Natural killer cell (primary cell): ENCODE measurements around the gene AUTS2. TPM values are rescaled to one million over a fixed set of nuclear protein-coding genes. Genes with fewer than 3 reads are reported as not detected.
A peak's percentile ranks its signal among the peaks of the same experiment; 100 is the strongest.

Experiments
- ATAC-seq, 3 donors: fragments of 150-1000 bp in 2 of 3; fragments of 200-7000 bp in 1 of 3; cut with Tn5 transposase; 1 replicate in 1 of 3; 2 replicates in 2 of 3; pipeline ENCODE4 v1.10.0; 2021; ENCODE audit warnings: mild to moderate bottlenecking in 2 of 3, moderate library complexity in 2 of 3
- DNase-seq, 2 donors: peaks; one replicate each; pipeline versions ENCODE4 v3.0.0 to v3.0.0-alpha.2; 2013 to 2021; ENCODE audit warnings: mixed read lengths in 1 of 2
- H3K27ac ChIP-seq: one replicate; pipeline ENCODE4 v1.5.1; 2013; ENCODE audit warnings: mild to moderate bottlenecking, low read length
- H3K27me3 ChIP-seq: one replicate; pipeline ENCODE4 v1.6.1; 2013; ENCODE audit warnings: low read length; ENCODE audit not compliant: control insufficient read depth, insufficient read depth
- H3K36me3 ChIP-seq: one replicate; pipeline ENCODE4 v1.6.1; 2013; ENCODE audit warnings: low read length; ENCODE audit not compliant: control insufficient read depth, insufficient read depth
- H3K4me1 ChIP-seq: one replicate; pipeline ENCODE4 v1.6.1; 2013; ENCODE audit warnings: low read length; ENCODE audit not compliant: control insufficient read depth, insufficient read depth
- H3K4me3 ChIP-seq: one replicate; pipeline ENCODE4 v1.5.1; 2013; ENCODE audit warnings: low read length
- H3K9me3 ChIP-seq: one replicate; pipeline ENCODE4 v1.6.1; 2013; ENCODE audit warnings: low read length; ENCODE audit not compliant: control insufficient read depth, insufficient read depth
- H3K27ac Mint-ChIP-seq, 2 donors: one replicate each; pipeline ENCODE4 v1.8.0; 2022; ENCODE audit warnings: mild to moderate bottlenecking in 2 of 2, mixed read lengths in 2 of 2, moderate library complexity in 1 of 2
- H3K27me3 Mint-ChIP-seq, 2 donors: one replicate each; pipeline ENCODE4 v1.8.0; 2022; ENCODE audit warnings: low read depth in 2 of 2, mixed read lengths in 2 of 2
- H3K36me3 Mint-ChIP-seq: one replicate; pipeline ENCODE4 v1.8.0; 2022; ENCODE audit warnings: mixed read lengths
- H3K4me1 Mint-ChIP-seq, 2 donors: one replicate each; pipeline ENCODE4 v1.8.0; 2022; ENCODE audit warnings: mixed read lengths in 2 of 2
- H3K4me3 Mint-ChIP-seq: one replicate; pipeline ENCODE4 v1.8.0; 2022; ENCODE audit warnings: mild to moderate bottlenecking, moderate library complexity, mixed read lengths
- H3K9me3 Mint-ChIP-seq, 2 donors: one replicate each; pipeline ENCODE4 v1.8.0; 2022; ENCODE audit warnings: mixed read lengths in 2 of 2
- WGBS: methylation state at CpG from one replicate; pipeline ENCODE4 v1.1.7; 2013; ENCODE audit warnings: missing lambda C conversion rate; ENCODE audit not compliant: insufficient coverage; 5-methylcytosine and 5-hydroxymethylcytosine counted together
- intact Hi-C: fragments of 100-400 bp; cut with micrococcal nuclease; formaldehyde crosslinking; loops from one replicate; pipeline ENCODE4 v1.14.2; 2022
- total RNA-seq, 4 donors: library from RNA; stranded (reverse); fragments of 120-200 nt in 1 of 4; gene quantifications; one replicate each; pipeline versions ENCODE4 v1.2.3 to v1.2.4, GENCODE V29; 2013 to 2022
- TF ChIP-seq, protein P1 (sequence below): fragments of 200-600 bp; IDR thresholded peaks from one replicate; pipeline ENCODE4 v1.8.0; 2022; ENCODE audit warnings: antibody characterized with exemption

AUTS2 gene
- total RNA-seq, 3 donors from 2014 or later (not counting 1 experiment from before 2014, with no cell fraction given), result 147 to 197 (median 155) TPM

DNA sequence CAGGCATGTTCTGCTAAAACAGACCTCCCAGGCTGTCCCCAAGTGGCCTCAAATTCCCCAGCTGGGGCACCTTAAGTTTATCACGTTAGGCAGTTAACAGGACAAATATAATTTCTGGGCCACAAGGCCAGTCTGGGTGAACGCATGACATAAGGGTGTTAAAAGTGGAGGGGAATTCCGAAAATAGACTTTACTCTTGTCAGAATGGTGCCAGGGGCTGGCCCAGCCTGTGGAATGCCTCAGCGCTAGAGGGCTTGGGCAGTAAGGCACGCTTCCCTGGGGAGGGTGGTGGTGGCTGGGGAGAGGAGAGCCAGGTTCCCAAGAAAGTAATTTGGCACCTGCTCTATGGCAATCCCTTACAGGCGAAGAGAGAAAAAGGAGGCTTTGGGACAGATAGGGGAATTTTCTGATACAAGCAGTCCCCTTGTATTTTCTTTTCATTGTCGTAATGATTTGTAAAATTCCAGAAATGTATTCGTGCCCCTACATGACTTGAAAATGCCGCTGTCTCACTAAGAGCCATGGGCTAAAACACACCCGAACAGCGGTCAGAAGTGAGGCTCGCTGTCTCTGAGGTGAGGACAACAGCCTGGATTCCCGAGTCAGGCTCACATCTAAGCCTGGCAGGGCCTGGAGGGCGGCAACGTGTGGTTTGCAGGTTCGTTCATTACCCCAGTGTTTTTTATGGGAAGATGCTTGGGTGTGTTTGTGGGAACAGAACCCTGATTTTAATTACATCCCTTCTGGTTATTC, 1070.5 kb downstream of the AUTS2 start:
- H3K4me1 Mint-ChIP-seq, result peaks cover 25 to 36% of the 10 kb centered on the region in 2 donors
- Histone ChIP-seq H3K27me3 (no peaks in the 10 kb centered on the region), H3K36me3 (no peaks in the 10 kb centered on the region), H3K9me3 (no peaks in the 10 kb centered on the region), H3K27ac (no peak overlapping the region), H3K4me1 (peaks cover 34% of the 10 kb centered on the region), H3K4me3 (no peak overlapping the region)
- H3K27me3 Mint-ChIP-seq, result no peaks in the 10 kb centered on the region
- ATAC-seq (peak in 2 of 3 donors; percentile 40 to 41), DNase-seq (no peak)
- H3K36me3 Mint-ChIP-seq, result no peaks in the 10 kb centered on the region
- peak overlapping the region; percentile 68 to 78 for H3K27ac Mint-ChIP-seq
- intact Hi-C loops, result loop anchor here (2.0 kb wide), 1 partner anchor 20 kb away; no protein-coding TSS in a partner anchor
- H3K4me3 Mint-ChIP-seq, result no peak overlapping the region
- TF ChIP-seq, protein P1, sequence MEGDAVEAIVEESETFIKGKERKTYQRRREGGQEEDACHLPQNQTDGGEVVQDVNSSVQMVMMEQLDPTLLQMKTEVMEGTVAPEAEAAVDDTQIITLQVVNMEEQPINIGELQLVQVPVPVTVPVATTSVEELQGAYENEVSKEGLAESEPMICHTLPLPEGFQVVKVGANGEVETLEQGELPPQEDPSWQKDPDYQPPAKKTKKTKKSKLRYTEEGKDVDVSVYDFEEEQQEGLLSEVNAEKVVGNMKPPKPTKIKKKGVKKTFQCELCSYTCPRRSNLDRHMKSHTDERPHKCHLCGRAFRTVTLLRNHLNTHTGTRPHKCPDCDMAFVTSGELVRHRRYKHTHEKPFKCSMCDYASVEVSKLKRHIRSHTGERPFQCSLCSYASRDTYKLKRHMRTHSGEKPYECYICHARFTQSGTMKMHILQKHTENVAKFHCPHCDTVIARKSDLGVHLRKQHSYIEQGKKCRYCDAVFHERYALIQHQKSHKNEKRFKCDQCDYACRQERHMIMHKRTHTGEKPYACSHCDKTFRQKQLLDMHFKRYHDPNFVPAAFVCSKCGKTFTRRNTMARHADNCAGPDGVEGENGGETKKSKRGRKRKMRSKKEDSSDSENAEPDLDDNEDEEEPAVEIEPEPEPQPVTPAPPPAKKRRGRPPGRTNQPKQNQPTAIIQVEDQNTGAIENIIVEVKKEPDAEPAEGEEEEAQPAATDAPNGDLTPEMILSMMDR, result no peak
- H3K9me3 Mint-ChIP-seq, result no peaks in the 10 kb centered on the region
- 90% methylated on average over 16 of the region's 16 CpGs for WGBS

DNA sequence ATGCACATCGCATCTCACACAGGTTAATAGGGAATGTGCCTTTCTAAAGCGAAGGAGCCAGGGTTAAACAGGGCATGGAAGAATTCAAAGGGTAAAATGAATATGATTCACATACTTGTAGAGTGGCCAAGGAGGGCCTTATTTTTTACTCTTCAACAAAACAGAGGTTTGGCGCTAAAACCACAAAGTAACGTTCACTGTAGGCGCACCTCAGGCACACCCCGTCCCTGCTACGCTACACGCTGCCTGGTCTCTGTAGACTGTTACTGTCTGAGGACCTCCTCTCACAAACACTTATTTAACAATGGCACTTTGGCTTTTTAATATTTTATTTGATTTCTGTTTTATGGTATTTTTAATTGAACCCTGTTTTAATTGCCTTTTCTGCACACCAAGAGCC, 1071.6 kb downstream of the AUTS2 start:
- H3K27ac Mint-ChIP-seq, result peak overlapping the region; percentile 68 to 78
- TF ChIP-seq, protein P1, result no peak

DNA sequence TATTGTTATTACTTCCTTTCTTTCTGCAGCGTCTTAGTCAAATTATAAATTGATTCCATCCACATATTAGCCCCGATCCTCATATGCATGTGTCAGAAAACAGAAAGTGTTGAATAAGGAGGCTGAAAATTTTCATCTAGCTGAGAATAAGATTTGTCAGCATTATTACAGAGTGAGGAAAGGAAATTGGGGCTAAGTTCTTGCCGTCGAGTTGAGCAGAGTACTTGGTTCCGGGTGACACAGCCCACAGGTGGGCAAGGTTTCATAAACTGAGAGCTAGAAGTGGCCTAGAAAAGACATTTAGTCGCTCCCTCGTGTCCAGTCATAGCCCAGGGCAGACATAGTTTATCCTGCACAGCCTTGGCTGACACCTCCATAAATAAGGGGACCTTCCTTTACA, 1072.0 kb downstream of the AUTS2 start:
- 43% methylated on average over 5 of the region's 7 CpGs for WGBS
- DNase-seq (peak in 1 of 2 donors; percentile 24), ATAC-seq (peak; percentile 39 to 50 (median 44))
- H3K4me3 ChIP-seq, result no peak overlapping the region
- intact Hi-C loops, result loop anchor here (1.0 kb wide), 1 partner anchor 10 kb away; no protein-coding TSS in a partner anchor
- TF ChIP-seq, protein P1, result no peak
- H3K4me1 ChIP-seq, result peaks cover 41% of the 10 kb centered on the region
- H3K9me3 Mint-ChIP-seq, result no peaks in the 10 kb centered on the region
- H3K9me3 ChIP-seq, result no peaks in the 10 kb centered on the region
- H3K4me3 Mint-ChIP-seq, result peak overlapping the region; percentile 65
- peaks cover 36 to 41% of the 10 kb centered on the region in 2 donors for H3K4me1 Mint-ChIP-seq
- H3K27me3 Mint-ChIP-seq, result no peaks in the 10 kb centered on the region
- no peaks in the 10 kb centered on the region for H3K36me3 ChIP-seq
- peak overlapping the region; percentile 68 to 78 for H3K27ac Mint-ChIP-seq
- no peaks in the 10 kb centered on the region for H3K27me3 ChIP-seq
- no peaks in the 10 kb centered on the region for H3K36me3 Mint-ChIP-seq
- H3K27ac ChIP-seq, result peak overlapping the region; percentile 9

More for the DNA sequence above, 1071.6 kb downstream of the AUTS2 start:
- 43% methylated on average over 7 of the region's 8 CpGs for WGBS
- peak overlapping the region; percentile 18 for H3K27ac ChIP-seq
- no peaks in the 10 kb centered on the region for H3K9me3 Mint-ChIP-seq
- peak overlapping the region; percentile 65 for H3K4me3 Mint-ChIP-seq
- ATAC-seq, result peak; percentile 87 to 94 (median 89)
- peak; percentile 43 to 66 for DNase-seq
- H3K36me3 ChIP-seq, result no peaks in the 10 kb centered on the region
- no peaks in the 10 kb centered on the region for H3K36me3 Mint-ChIP-seq
- peaks cover 41% of the 10 kb centered on the region for H3K4me1 ChIP-seq
- H3K9me3 ChIP-seq, result no peaks in the 10 kb centered on the region
- no peaks in the 10 kb centered on the region for H3K27me3 ChIP-seq
- intact Hi-C loops, result loop anchor here (1.0 to 2.0 kb wide), 2 partner anchors 10 to 21 kb away; no protein-coding TSS in a partner anchor
- H3K27me3 Mint-ChIP-seq, result no peaks in the 10 kb centered on the region
- peaks cover 35 to 41% of the 10 kb centered on the region in 2 donors for H3K4me1 Mint-ChIP-seq
- no peak overlapping the region for H3K4me3 ChIP-seq
